ENCODE measurements around the gene CWF19L1.

The CWF19L1 gene

DNA sequence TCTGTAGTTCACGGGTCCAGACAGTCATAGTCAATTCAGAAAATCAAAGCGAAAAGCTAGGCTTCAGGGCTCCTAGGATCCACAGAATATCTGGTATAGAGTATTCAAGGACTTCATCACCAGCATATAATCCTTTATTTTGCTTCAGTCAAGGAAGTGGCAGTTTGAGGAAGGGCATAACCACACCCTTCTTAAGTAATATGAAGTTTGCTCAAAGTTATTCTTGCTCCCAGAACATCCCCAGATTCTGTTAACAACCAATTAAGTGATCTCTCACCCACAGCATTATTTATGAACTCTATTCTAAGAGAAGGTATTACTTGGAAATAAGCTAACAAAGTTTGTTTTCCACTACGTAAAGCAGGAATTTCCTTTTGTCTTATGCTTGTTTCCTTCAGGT is 13.2 kb downstream of the CWF19L1 start:
- no peak overlapping the region for H3K27ac ChIP-seq
- no peak for DNase-seq (ENCODE audit: low spot score)
- CTCF ChIA-PET, result interaction anchor here (0.7 kb wide), 1 partner anchor 261 kb away, joined by 5 read pairs; no protein-coding TSS in a partner anchor
- TF ChIP-seq, protein P1, sequence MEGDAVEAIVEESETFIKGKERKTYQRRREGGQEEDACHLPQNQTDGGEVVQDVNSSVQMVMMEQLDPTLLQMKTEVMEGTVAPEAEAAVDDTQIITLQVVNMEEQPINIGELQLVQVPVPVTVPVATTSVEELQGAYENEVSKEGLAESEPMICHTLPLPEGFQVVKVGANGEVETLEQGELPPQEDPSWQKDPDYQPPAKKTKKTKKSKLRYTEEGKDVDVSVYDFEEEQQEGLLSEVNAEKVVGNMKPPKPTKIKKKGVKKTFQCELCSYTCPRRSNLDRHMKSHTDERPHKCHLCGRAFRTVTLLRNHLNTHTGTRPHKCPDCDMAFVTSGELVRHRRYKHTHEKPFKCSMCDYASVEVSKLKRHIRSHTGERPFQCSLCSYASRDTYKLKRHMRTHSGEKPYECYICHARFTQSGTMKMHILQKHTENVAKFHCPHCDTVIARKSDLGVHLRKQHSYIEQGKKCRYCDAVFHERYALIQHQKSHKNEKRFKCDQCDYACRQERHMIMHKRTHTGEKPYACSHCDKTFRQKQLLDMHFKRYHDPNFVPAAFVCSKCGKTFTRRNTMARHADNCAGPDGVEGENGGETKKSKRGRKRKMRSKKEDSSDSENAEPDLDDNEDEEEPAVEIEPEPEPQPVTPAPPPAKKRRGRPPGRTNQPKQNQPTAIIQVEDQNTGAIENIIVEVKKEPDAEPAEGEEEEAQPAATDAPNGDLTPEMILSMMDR (conservative IDR thresholded peaks at IDR 0.05; ENCODE audit: low read depth), result no peak
- POLR2A ChIA-PET (ENCODE audit: low non-redundant PET), result no interaction called here

DNA sequence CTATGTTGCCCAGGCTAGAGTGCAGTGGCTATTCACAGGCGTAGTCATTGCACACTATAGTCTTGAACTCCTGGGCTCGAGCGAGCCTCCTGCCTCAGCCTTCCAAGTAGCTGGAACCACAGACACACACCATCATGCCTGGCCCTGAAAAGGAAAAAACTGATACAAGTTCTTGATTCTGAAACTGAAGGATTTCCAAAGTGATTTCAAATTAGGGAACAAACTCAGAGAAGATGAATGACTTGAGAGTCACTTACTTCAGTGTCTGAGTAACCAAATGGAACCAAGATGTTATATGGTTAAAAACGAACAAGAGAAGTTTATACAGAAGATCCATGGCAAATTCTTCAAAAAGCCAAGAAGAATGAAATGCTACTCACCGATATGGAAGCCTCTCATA is 14.4 kb downstream of the CWF19L1 start:
- TF ChIP-seq, protein P1 (conservative IDR thresholded peaks at IDR 0.05; ENCODE audit: low read depth), result no peak
- CTCF ChIA-PET, result no interaction called here
- no peak overlapping the region for H3K27ac ChIP-seq
- POLR2A ChIA-PET (ENCODE audit: low non-redundant PET), result no interaction called here
- no peak for DNase-seq (ENCODE audit: low spot score)

DNA sequence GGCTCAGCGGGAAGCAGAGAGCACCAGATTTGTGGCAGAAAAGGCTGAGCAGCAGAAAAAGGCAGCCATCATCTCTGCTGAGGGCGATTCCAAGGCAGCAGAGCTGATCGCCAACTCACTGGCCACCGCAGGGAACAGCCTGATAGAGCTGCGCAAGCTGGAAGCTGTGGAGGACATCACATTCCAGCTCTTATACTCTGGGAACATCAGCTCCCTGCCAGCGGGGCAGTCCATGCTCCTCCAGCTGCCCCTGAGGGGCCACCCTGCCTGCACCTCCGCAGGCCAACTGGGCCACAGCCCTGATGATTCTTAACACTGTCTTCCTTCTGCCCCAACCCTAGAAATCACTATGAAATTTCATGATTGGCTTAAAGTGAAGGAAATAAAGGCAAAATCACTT is 18.6 kb downstream of the CWF19L1 start:
- no peak for DNase-seq (ENCODE audit: low spot score)
- TF ChIP-seq, protein P1 (conservative IDR thresholded peaks at IDR 0.05; ENCODE audit: low read depth), result no peak
- no peak overlapping the region for H3K27ac ChIP-seq
- POLR2A ChIA-PET (ENCODE audit: low non-redundant PET), result no interaction called here
- CTCF ChIA-PET, result no interaction called here

DNA sequence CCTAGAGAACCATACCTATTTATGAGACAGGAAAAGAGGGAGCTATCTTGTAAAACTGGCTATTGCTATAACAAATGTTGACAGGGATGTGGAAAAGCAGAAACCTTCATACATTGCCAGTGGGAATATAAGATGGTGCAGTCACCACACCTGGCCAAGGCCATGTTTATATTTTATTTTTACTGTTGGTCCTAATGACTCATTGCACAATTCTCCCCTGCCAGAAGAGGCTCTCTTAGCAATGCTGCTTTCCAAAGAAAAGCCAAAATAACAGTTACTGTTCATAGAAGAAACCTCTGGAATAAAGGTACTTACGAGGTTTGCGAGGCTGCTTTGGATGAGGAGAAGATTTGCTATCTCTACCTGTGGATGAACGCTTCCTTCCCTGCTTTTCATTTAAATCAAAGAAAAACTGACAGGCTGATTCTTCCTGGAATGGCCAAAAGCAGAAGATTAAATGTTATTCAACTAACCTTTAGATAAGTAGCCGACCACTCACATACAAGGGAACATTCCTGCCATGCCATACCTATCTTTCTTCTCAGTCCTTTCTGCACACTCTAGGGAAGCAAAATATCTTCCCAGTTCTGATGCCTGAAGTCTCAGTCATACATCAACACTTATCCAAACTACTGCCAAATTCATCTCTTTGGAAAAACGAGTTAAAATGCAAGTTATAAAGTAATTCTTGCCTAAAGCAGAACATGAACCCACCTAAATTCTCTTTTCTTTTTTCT is 21.8 kb downstream of the CWF19L1 start:
- CTCF ChIA-PET, result no interaction called here
- POLR2A ChIA-PET (ENCODE audit: low non-redundant PET), result no interaction called here
- no peak overlapping the region for H3K27ac ChIP-seq
- TF ChIP-seq, protein P1 (conservative IDR thresholded peaks at IDR 0.05; ENCODE audit: low read depth), result no peak
- DNase-seq (ENCODE audit: low spot score), result no peak

DNA sequence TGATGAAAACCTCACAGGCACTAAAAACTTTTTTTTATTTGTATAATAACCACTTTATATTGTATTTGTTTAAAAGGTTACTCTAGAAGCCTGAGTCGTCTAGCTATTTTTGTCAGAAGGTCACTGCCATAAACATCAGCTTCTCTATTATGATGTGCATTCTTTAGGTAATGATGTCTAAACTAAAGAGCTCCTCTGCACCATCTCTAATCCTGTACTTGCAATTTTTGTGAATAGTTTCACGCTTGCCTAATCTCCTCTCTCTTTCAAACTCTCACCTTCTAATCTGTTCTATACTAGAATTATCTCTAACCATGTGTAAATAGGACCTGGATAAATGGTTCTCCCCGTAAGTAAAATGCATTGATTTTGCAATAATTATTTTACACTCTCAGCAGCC is 27.6 kb downstream of the CWF19L1 start:
- no peak overlapping the region for H3K27ac ChIP-seq
- POLR2A ChIA-PET (ENCODE audit: low non-redundant PET), result no interaction called here
- CTCF ChIA-PET, result interaction anchor here (0.7 to 1.1 kb wide), 2 partner anchors 8 to 15 kb away, joined by 3 to 4 read pairs; no protein-coding TSS in a partner anchor
- TF ChIP-seq, protein P1 (conservative IDR thresholded peaks at IDR 0.05; ENCODE audit: low read depth), result no peak
- DNase-seq (ENCODE audit: low spot score), result no peak

DNA sequence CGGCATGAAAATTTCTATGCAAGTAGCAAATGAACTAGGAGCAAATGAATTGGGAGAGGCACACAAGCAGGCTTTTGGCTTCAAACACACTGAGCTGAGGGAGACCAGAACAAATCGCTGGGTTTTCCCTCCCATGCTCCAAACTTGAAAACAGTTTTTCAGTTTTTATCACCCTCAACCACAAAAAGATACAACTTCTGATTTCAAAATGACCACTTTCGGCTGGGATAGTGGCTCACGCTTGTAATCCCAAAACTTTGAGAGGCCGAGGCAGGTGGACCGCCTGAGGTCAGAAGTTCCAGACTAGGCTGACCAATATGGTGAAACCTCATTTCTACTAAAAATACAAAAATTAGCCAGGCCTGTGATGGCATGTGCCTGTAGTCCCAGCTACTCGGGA is 29.0 kb downstream of the CWF19L1 start:
- no peak overlapping the region for H3K27ac ChIP-seq
- ChIA-PET POLR2A (ENCODE audit: low non-redundant PET) (no interaction called here), CTCF (interaction anchor here (0.7 kb wide), 1 partner anchor 386 kb away, joined by 3 read pairs; no protein-coding TSS in a partner anchor)

More for the DNA sequence above, 29.0 kb downstream of the CWF19L1 start:
- DNase-seq (ENCODE audit: low spot score), result no peak
- TF ChIP-seq, protein P1 (conservative IDR thresholded peaks at IDR 0.05; ENCODE audit: low read depth), result no peak
